ENCODE measurements around the gene AGAP1. TPM values are rescaled to one million over a fixed set of nuclear protein-coding genes. Genes with fewer than 3 reads are reported as not detected.

AGAP1 gene
- total and polyA plus RNA-seq, 11 donors: 5.9 to 21.6 (median 18.9) TPM

DNA sequence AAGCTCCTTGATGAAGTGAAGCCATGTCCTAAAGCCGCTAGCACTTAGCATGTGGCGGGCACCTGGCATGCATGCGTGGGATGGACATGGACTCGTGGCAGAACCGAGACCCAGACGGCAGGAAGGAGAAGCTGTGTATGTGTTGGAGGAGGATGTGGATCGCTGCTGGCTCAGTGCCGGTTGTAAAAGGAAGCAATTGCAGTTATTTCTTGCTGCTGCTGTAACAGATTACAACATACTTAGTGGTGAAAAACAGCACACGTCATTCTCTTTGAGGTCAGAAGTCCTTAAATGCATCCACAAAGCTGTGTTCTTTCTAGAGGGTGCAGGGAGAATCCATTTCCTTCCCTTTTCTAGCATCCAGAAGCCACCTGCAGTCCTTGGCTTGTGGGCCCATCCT lies 74.6 kb downstream of the AGAP1 start:
- TF ChIP-seq POLR2A (IDR thresholded peaks at IDR 0.05) (no peak), CTCF (IDR thresholded peaks at IDR 0.05) (no peak)
- Histone ChIP-seq H3K27ac (no peak overlapping the region), H3K4me1 (peaks cover 0 to 22% (median 9%) of the 10 kb centered on the region in 12 donors), H3K9me3 (peaks cover 0 to 10% (median 6%) of the 10 kb centered on the region in 12 donors), H3K36me3 (peaks cover 0 to 5% (median 0%) of the 10 kb centered on the region in 9 donors), H3K4me3 (no peak overlapping the region), H3K27me3 (no peaks in the 10 kb centered on the region)
- no peak for DNase-seq
- WGBS, 4 donors: 77 to 85% (median 79%) methylated on average over 9 of the region's 9 CpGs
- intact Hi-C loops (cut with DNase I): no loop called here
- no peak for ATAC-seq

- Histone ChIP-seq H3K36me3 (peaks cover 0 to 5% (median 0%) of the 10 kb centered on the region in 9 donors), H3K4me1 (peaks cover 0 to 22% (median 7%) of the 10 kb centered on the region in 12 donors), H3K9me3 (peaks cover 0 to 10% (median 6%) of the 10 kb centered on the region in 12 donors), H3K27me3 (no peaks in the 10 kb centered on the region), H3K4me3 (no peak overlapping the region), H3K27ac (no peak overlapping the region)
- 82 to 86% (median 84%) methylated on average over 7 of the region's 7 CpGs for WGBS, 4 donors
- no peak for ATAC-seq
- no peak for DNase-seq
- TF ChIP-seq CTCF (IDR thresholded peaks at IDR 0.05) (no peak), POLR2A (IDR thresholded peaks at IDR 0.05) (no peak)
- intact Hi-C loops (cut with DNase I): loop anchor here in 1 of 10 donors (5.0 kb wide), 1 partner anchor 73 kb away; no protein-coding TSS in a partner anchor
These were observed 76.0 kb downstream of the AGAP1 start for GRCh38 chr2:235569837-235570236.

DNA sequence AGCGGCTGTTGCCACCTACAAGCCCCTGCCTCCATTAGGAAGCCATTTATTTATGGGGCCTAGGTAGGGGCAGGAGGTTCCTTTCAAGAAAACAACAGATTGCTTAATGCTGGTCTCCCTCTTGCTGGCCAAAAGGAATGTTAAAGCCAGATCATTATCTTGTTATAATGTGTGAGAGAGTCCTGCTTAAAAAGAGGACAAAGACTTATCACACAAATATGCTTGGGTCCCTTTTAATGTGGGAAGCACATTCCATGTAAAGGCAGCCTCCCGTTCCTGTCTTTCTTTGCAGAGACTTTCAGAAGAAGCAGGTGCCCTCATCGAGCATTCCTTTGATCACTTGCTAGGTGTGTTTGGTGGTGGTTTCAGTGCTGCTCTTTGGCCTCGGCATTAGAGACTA lies 76.4 kb downstream of the AGAP1 start:
- Histone ChIP-seq H3K27me3 (no peaks in the 10 kb centered on the region), H3K36me3 (peaks cover 0 to 5% (median 0%) of the 10 kb centered on the region in 9 donors), H3K9me3 (peaks cover 0 to 10% (median 6%) of the 10 kb centered on the region in 12 donors), H3K4me3 (no peak overlapping the region), H3K27ac (no peak overlapping the region), H3K4me1 (peaks cover 0 to 24% (median 7%) of the 10 kb centered on the region in 12 donors)
- WGBS, 4 donors: 73 to 88% (median 75%) methylated on average over 4 of the region's 4 CpGs
- DNase-seq (no peak), ATAC-seq (no peak)
- intact Hi-C loops (cut with DNase I): loop anchor here in 1 of 10 donors (5.0 kb wide), 1 partner anchor 73 kb away; no protein-coding TSS in a partner anchor
- TF ChIP-seq POLR2A (IDR thresholded peaks at IDR 0.05): no peak
- no peak for TF ChIP-seq CTCF (IDR thresholded peaks at IDR 0.05)

GRCh38 chr2:235570966-235571692 lies 77.3 kb downstream of the AGAP1 start:
- no peak for ATAC-seq
- H3K27me3 ChIP-seq: no peaks in the 10 kb centered on the region
- H3K36me3 ChIP-seq: peaks cover 0 to 5% (median 0%) of the 10 kb centered on the region in 9 donors
- H3K9me3 ChIP-seq: peaks cover 0 to 10% (median 6%) of the 10 kb centered on the region in 12 donors
- H3K27ac ChIP-seq: no peak overlapping the region
- H3K4me3 ChIP-seq: no peak overlapping the region
- 86 to 90% (median 88%) methylated on average over 9 of the region's 9 CpGs for WGBS, 4 donors
- intact Hi-C loops (cut with DNase I): loop anchor here in 1 of 10 donors (5.0 kb wide), 1 partner anchor 74 kb away; no protein-coding TSS in a partner anchor
- DNase-seq: no peak
- peaks cover 0 to 25% (median 7%) of the 10 kb centered on the region in 12 donors for H3K4me1 ChIP-seq
- TF ChIP-seq POLR2A (IDR thresholded peaks at IDR 0.05): no peak
- TF ChIP-seq CTCF (IDR thresholded peaks at IDR 0.05): no peak

All from heart left ventricle (tissue), 16 donors.